ENCODE results near the gene EBPL. TPM values are rescaled to one million over a fixed set of nuclear protein-coding genes. Genes with fewer than 3 reads are reported as not detected.

Gene EBPL
- total RNA-seq, 2 experiments from 2014 or later, result 36.5 to 37.4 TPM

- no peaks in the 10 kb centered on the region for H3K27me3 Mint-ChIP-seq
- H3K36me3 Mint-ChIP-seq (ENCODE audit: low read depth), result peaks cover 9% of the 10 kb centered on the region
- DNase-seq, result no peak
- H3K4me1 Mint-ChIP-seq, result no peaks in the 10 kb centered on the region
- ChIA-PET POLR2A (no interaction called here), CTCF (interaction anchor here (0.6 kb wide), 1 partner anchor 750 kb away, joined by 4 read pairs; no protein-coding TSS in a partner anchor)
- H3K9me3 Mint-ChIP-seq, result no peaks in the 10 kb centered on the region
- no peak overlapping the region for H3K27ac Mint-ChIP-seq
- no peak overlapping the region for H3K4me3 Mint-ChIP-seq
Observed at GRCh38 chr13:49657241-49657641, 34.0 kb downstream of the EBPL start.

GRCh38 chr13:49655906-49656305, 35.4 kb downstream of the EBPL start:
- H3K4me3 Mint-ChIP-seq, result no peak overlapping the region
- H3K27ac Mint-ChIP-seq, result no peak overlapping the region
- H3K27me3 Mint-ChIP-seq, result no peaks in the 10 kb centered on the region
- no peak for DNase-seq
- CTCF ChIA-PET, result no interaction called here
- H3K36me3 Mint-ChIP-seq (ENCODE audit: low read depth), result peaks cover 2% of the 10 kb centered on the region
- H3K4me1 Mint-ChIP-seq, result no peaks in the 10 kb centered on the region
- H3K9me3 Mint-ChIP-seq, result no peaks in the 10 kb centered on the region
- POLR2A ChIA-PET, result no interaction called here

GRCh38 chr13:49654011-49654410, 37.3 kb downstream of the EBPL start:
- Mint-ChIP-seq H3K27me3 (no peaks in the 10 kb centered on the region), H3K4me1 (no peaks in the 10 kb centered on the region), H3K4me3 (no peak overlapping the region), H3K27ac (no peak overlapping the region), H3K36me3 (ENCODE audit: low read depth) (no peaks in the 10 kb centered on the region), H3K9me3 (no peaks in the 10 kb centered on the region)
- CTCF ChIA-PET, result no interaction called here
- DNase-seq, result no peak
- POLR2A ChIA-PET, result no interaction called here

GRCh38 chr13:49653478-49653877, 37.8 kb downstream of the EBPL start:
- ChIA-PET CTCF (no interaction called here), POLR2A (no interaction called here)
- Mint-ChIP-seq H3K9me3 (no peaks in the 10 kb centered on the region), H3K4me3 (no peak overlapping the region), H3K4me1 (no peaks in the 10 kb centered on the region), H3K27ac (no peak overlapping the region), H3K36me3 (ENCODE audit: low read depth) (no peaks in the 10 kb centered on the region), H3K27me3 (no peaks in the 10 kb centered on the region)
- DNase-seq, result no peak

- Mint-ChIP-seq H3K27ac (no peak overlapping the region), H3K36me3 (ENCODE audit: low read depth) (no peaks in the 10 kb centered on the region), H3K27me3 (no peaks in the 10 kb centered on the region), H3K9me3 (no peaks in the 10 kb centered on the region), H3K4me1 (no peaks in the 10 kb centered on the region), H3K4me3 (no peak overlapping the region)
- ChIA-PET CTCF (interaction anchor here (1.3 to 2.1 kb wide), 2 partner anchors 23 to 35 kb away, joined by 3 to 5 read pairs; no protein-coding TSS in a partner anchor), POLR2A (no interaction called here)
- DNase-seq, result peak; percentile 25
Observed at GRCh38 chr13:49652355-49653305, 38.7 kb downstream of the EBPL start.

GRCh38 chr13:49651570-49652354, 39.5 kb downstream of the EBPL start:
- no peaks in the 10 kb centered on the region for H3K27me3 Mint-ChIP-seq
- ChIA-PET POLR2A (no interaction called here), CTCF (interaction anchor here (1.3 to 2.1 kb wide), 2 partner anchors 22 to 35 kb away, joined by 3 to 5 read pairs; no protein-coding TSS in a partner anchor)
- no peak overlapping the region for H3K4me3 Mint-ChIP-seq
- no peak overlapping the region for H3K27ac Mint-ChIP-seq
- no peaks in the 10 kb centered on the region for H3K36me3 Mint-ChIP-seq (ENCODE audit: low read depth)
- no peaks in the 10 kb centered on the region for H3K9me3 Mint-ChIP-seq
- DNase-seq, result no peak
- H3K4me1 Mint-ChIP-seq, result no peaks in the 10 kb centered on the region

GRCh38 chr13:49649963-49650312, 41.3 kb downstream of the EBPL start:
- H3K27ac Mint-ChIP-seq, result no peak overlapping the region
- ChIA-PET CTCF (no interaction called here), POLR2A (no interaction called here)
- no peaks in the 10 kb centered on the region for H3K27me3 Mint-ChIP-seq
- no peaks in the 10 kb centered on the region for H3K9me3 Mint-ChIP-seq
- DNase-seq, result no peak
- H3K4me3 Mint-ChIP-seq, result no peak overlapping the region
- H3K4me1 Mint-ChIP-seq, result peaks cover 9% of the 10 kb centered on the region
- H3K36me3 Mint-ChIP-seq (ENCODE audit: low read depth), result no peaks in the 10 kb centered on the region

- no peaks in the 10 kb centered on the region for H3K9me3 Mint-ChIP-seq
- H3K27ac Mint-ChIP-seq, result no peak overlapping the region
- ChIA-PET POLR2A (no interaction called here), CTCF (interaction anchor here (0.7 kb wide), 1 partner anchor 328 kb away, joined by 3 read pairs; no protein-coding TSS in a partner anchor)
- H3K4me3 Mint-ChIP-seq, result no peak overlapping the region
- no peak for DNase-seq
- no peaks in the 10 kb centered on the region for H3K27me3 Mint-ChIP-seq
- peaks cover 14% of the 10 kb centered on the region for H3K4me1 Mint-ChIP-seq
- H3K36me3 Mint-ChIP-seq (ENCODE audit: low read depth), result no peaks in the 10 kb centered on the region
Observed at GRCh38 chr13:49649244-49649962, 41.9 kb downstream of the EBPL start.

GRCh38 chr13:49646688-49647087, 44.6 kb downstream of the EBPL start:
- Mint-ChIP-seq H3K4me3 (no peak overlapping the region), H3K27me3 (no peaks in the 10 kb centered on the region), H3K27ac (no peak overlapping the region), H3K4me1 (peaks cover 22% of the 10 kb centered on the region), H3K36me3 (ENCODE audit: low read depth) (no peaks in the 10 kb centered on the region), H3K9me3 (no peaks in the 10 kb centered on the region)
- ChIA-PET POLR2A (interaction anchor here (0.7 kb wide), 1 partner anchor 13 kb away, joined by 4 read pairs; no protein-coding TSS in a partner anchor), CTCF (no interaction called here)
- DNase-seq, result no peak

- H3K27ac Mint-ChIP-seq, result peak overlapping the region; percentile 26
- no peaks in the 10 kb centered on the region for H3K36me3 Mint-ChIP-seq (ENCODE audit: low read depth)
- no peaks in the 10 kb centered on the region for H3K9me3 Mint-ChIP-seq
- H3K4me1 Mint-ChIP-seq, result peaks cover 22% of the 10 kb centered on the region
- POLR2A ChIA-PET, result no interaction called here
- CTCF ChIA-PET, result interaction anchor here (0.5 kb wide), 1 partner anchor 266 kb away, joined by 3 read pairs; no protein-coding TSS in a partner anchor
- H3K27me3 Mint-ChIP-seq, result no peaks in the 10 kb centered on the region
- peak; percentile 9 for DNase-seq
- no peak overlapping the region for H3K4me3 Mint-ChIP-seq
Observed at GRCh38 chr13:49645451-49645850, 45.8 kb downstream of the EBPL start.

GRCh38 chr13:49643035-49643646, 48.1 kb downstream of the EBPL start:
- Mint-ChIP-seq H3K9me3 (no peaks in the 10 kb centered on the region), H3K4me3 (no peak overlapping the region), H3K4me1 (peaks cover 22% of the 10 kb centered on the region), H3K36me3 (ENCODE audit: low read depth) (no peaks in the 10 kb centered on the region), H3K27me3 (no peaks in the 10 kb centered on the region), H3K27ac (peak overlapping the region; percentile 19)
- ChIA-PET CTCF (interaction anchor here (0.6 to 0.7 kb wide), 2 partner anchors 37 to 173 kb away, joined by 3 to 6 read pairs; no protein-coding TSS in a partner anchor), POLR2A (no interaction called here)
- DNase-seq, result no peak

- peak overlapping the region; percentile 41 for H3K27ac Mint-ChIP-seq
Observed at GRCh38 chr13:49641801-49642291, 49.4 kb downstream of the EBPL start.

More at GRCh38 chr13:49641801-49642291, 49.4 kb downstream of the EBPL start:
- no peak overlapping the region for H3K4me3 Mint-ChIP-seq
- H3K27me3 Mint-ChIP-seq, result no peaks in the 10 kb centered on the region
- ChIA-PET CTCF (interaction anchor here (0.6 to 1.3 kb wide), 2 partner anchors 167 to 204 kb away, joined by 3 read pairs; no protein-coding TSS in a partner anchor), POLR2A (no interaction called here)
- no peaks in the 10 kb centered on the region for H3K9me3 Mint-ChIP-seq
- peaks cover 22% of the 10 kb centered on the region for H3K4me1 Mint-ChIP-seq
- H3K36me3 Mint-ChIP-seq (ENCODE audit: low read depth), result no peaks in the 10 kb centered on the region
- no peak for DNase-seq
